Loucy (cell line): ENCODE results near the gene JAG2.

Source experiments
- H2AFZ ChIP-seq: fragments of 200-600 bp; sonication (generic); 2 replicates; pipeline ENCODE4 v1.6.0; 2016; ENCODE audit warnings: antibody characterized with exemption, mild to moderate bottlenecking, low read length, moderate library complexity
- H3F3A ChIP-seq: fragments of 200-600 bp; 2 replicates; pipeline ENCODE4 v1.6.0; 2016; ENCODE audit warnings: antibody characterized with exemption, low read depth, mild to moderate bottlenecking
- H3K27me3 ChIP-seq: fragments of 200-600 bp; sonication (generic); 2 replicates; pipeline ENCODE4 v1.6.1; 2014; ENCODE audit warnings: low read length, mild to moderate bottlenecking; ENCODE audit not compliant: insufficient read depth, poor library complexity, severe bottlenecking
- H3K36me3 ChIP-seq: fragments of 200-600 bp; sonication (generic); 2 replicates; pipeline ENCODE4 v1.6.1; 2016; ENCODE audit warnings: low read length; ENCODE audit not compliant: insufficient read depth
- H3K4me1 ChIP-seq: fragments of 200-600 bp; sonication (generic); 2 replicates; pipeline ENCODE4 v1.5.1; 2014; ENCODE audit warnings: low read length, mild to moderate bottlenecking; ENCODE audit not compliant: insufficient read depth, poor library complexity, severe bottlenecking
- H3K4me2 ChIP-seq: fragments of 200-600 bp; sonication (generic); 2 replicates; pipeline ENCODE4 v1.6.0; 2014; ENCODE audit warnings: antibody characterized with exemption, low read length, low read depth, mild to moderate bottlenecking; ENCODE audit not compliant: poor library complexity, severe bottlenecking
- H3K4me3 ChIP-seq: fragments of 200-600 bp; sonication (generic); 2 replicates; pipeline ENCODE4 v1.5.1; 2014; ENCODE audit warnings: low read length, mild to moderate bottlenecking, mixed read lengths; ENCODE audit not compliant: poor library complexity, severe bottlenecking
- H3K79me2 ChIP-seq: fragments of 200-600 bp; sonication (generic); 2 replicates; pipeline ENCODE4 v1.6.1; 2014; ENCODE audit warnings: low read length; ENCODE audit not compliant: insufficient read depth
- H3K9ac ChIP-seq: fragments of 200-600 bp; sonication (generic); 2 replicates; pipeline ENCODE4 v1.6.0; 2014; ENCODE audit warnings: mild to moderate bottlenecking, low read depth, low read length, moderate library complexity; ENCODE audit not compliant: poor library complexity, severe bottlenecking
- H3K9me2 ChIP-seq: fragments of 200-600 bp; sonication (generic); replicated peaks from 2 replicates; pipeline ENCODE4 v1.6.1; 2016; ENCODE audit warnings: low read depth, low read length, mixed read lengths
- H3K9me3 ChIP-seq: fragments of 200-600 bp; sonication (generic); 2 replicates; pipeline ENCODE4 v1.6.1; 2014; ENCODE audit warnings: mild to moderate bottlenecking, antibody characterized with exemption, low read length, low read depth; ENCODE audit not compliant: insufficient read depth
- H4K20me1 ChIP-seq: fragments of 200-600 bp; sonication (generic); 2 replicates; pipeline ENCODE4 v1.6.0; 2014; ENCODE audit warnings: antibody characterized with exemption, low read length, mild to moderate bottlenecking; ENCODE audit not compliant: insufficient read depth, poor library complexity, severe bottlenecking
- CTCF ChIP-seq: fragments of 200-600 bp; sonication (generic); conservative IDR thresholded peaks from 2 replicates; pipeline ENCODE4 v1.5.1; 2014; ENCODE audit warnings: mild to moderate bottlenecking, antibody characterized with exemption, low read length
- EZH2phosphoT487 ChIP-seq: fragments of 200-600 bp; IDR thresholded peaks from 2 replicates; pipeline ENCODE4 v1.6.1; 2018; ENCODE audit warnings: antibody characterized with exemption, mild to moderate bottlenecking, moderate library complexity, borderline replicate concordance

Gene JAG2

GRCh38 chr14:105151838-105152793 lies 16.5 kb downstream of the JAG2 start:
- no peaks in the 10 kb centered on the region for H3K36me3 ChIP-seq
- H2AFZ ChIP-seq, result no peak overlapping the region
- H3K9ac ChIP-seq, result no peak overlapping the region
- no peaks in the 10 kb centered on the region for H4K20me1 ChIP-seq
- no peak overlapping the region for H3K4me2 ChIP-seq
- no peaks in the 10 kb centered on the region for H3K27me3 ChIP-seq
- no peak overlapping the region for H3K4me3 ChIP-seq
- TF ChIP-seq CTCF (no peak), EZH2phosphoT487 (no peak)
- no peaks in the 10 kb centered on the region for H3K79me2 ChIP-seq
- no peaks in the 10 kb centered on the region for H3K9me2 ChIP-seq
- H3K9me3 ChIP-seq, result no peaks in the 10 kb centered on the region
- H3F3A ChIP-seq, result no peaks in the 10 kb centered on the region
- H3K4me1 ChIP-seq, result no peaks in the 10 kb centered on the region

- H3K4me1 ChIP-seq, result no peaks in the 10 kb centered on the region
- H3K9ac ChIP-seq, result no peak overlapping the region
- H3K9me2 ChIP-seq, result no peaks in the 10 kb centered on the region
- no peaks in the 10 kb centered on the region for H3F3A ChIP-seq
- H3K4me3 ChIP-seq, result no peak overlapping the region
- H3K27me3 ChIP-seq, result no peaks in the 10 kb centered on the region
- no peak overlapping the region for H2AFZ ChIP-seq
- H3K79me2 ChIP-seq, result no peaks in the 10 kb centered on the region
- H4K20me1 ChIP-seq, result no peaks in the 10 kb centered on the region
- TF ChIP-seq EZH2phosphoT487 (no peak), CTCF (no peak)
- H3K36me3 ChIP-seq, result no peaks in the 10 kb centered on the region
- H3K4me2 ChIP-seq, result no peak overlapping the region
- no peaks in the 10 kb centered on the region for H3K9me3 ChIP-seq
These were observed 17.3 kb downstream of the JAG2 start for GRCh38 chr14:105151084-105151837.

GRCh38 chr14:105150368-105151083 lies 18.1 kb downstream of the JAG2 start:
- H3K36me3 ChIP-seq, result no peaks in the 10 kb centered on the region

More at GRCh38 chr14:105150368-105151083, 18.1 kb downstream of the JAG2 start:
- Histone ChIP-seq H3K79me2 (no peaks in the 10 kb centered on the region), H3K4me3 (no peak overlapping the region), H3F3A (no peaks in the 10 kb centered on the region), H3K9me3 (no peaks in the 10 kb centered on the region), H3K9ac (no peak overlapping the region), H3K27me3 (no peaks in the 10 kb centered on the region), H3K4me1 (no peaks in the 10 kb centered on the region), H4K20me1 (no peaks in the 10 kb centered on the region), H3K9me2 (no peaks in the 10 kb centered on the region), H2AFZ (no peak overlapping the region), H3K4me2 (no peak overlapping the region)
- TF ChIP-seq CTCF, result no peak
- no peak for TF ChIP-seq EZH2phosphoT487
